HG03521 (cell line): ENCODE measurements around the gene HOXA13.

Experiments
- ATAC-seq: cut with Tn5 transposase; IDR thresholded peaks from one replicate; pipeline ENCODE4 v1.9.1; 2021; ENCODE audit warnings: mild to moderate bottlenecking, moderate library complexity; ENCODE audit not compliant: unreplicated experiment

The HOXA13 gene

GRCh38 chr7:27182861-27183681, 16.8 kb downstream of the HOXA13 start:
- ATAC-seq, result no peak

DNA sequence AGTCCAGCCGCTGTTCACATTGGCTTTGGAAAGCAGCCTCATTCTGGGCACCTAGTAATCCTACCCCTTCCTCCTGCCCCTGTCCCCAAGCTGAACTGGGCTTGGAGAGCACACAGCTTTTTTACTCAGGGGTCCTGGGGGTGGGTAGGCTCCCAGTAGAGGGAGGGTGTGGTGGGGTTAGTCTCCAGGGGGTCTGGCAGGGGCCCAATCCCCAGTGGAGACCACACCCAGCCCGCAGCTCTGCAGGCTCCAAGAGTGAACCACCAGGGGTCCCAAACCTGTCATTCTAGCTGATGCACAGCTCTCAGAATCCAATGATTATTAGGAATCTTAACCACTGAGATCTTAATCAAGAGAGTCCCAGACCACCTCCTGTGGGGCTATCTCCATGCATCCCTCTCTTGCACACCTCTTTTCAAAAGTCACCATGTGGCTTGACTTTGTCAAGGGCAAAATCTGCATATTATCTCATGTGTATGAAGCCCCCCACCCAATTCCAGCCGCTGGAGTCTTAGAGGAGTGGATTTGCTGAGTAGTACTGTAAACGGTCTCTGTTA, 17.5 kb downstream of the HOXA13 start:
- no peak for ATAC-seq

- no peak for ATAC-seq
These were observed 18.1 kb downstream of the HOXA13 start for GRCh38 chr7:27181795-27182275.

- no peak for ATAC-seq
These were observed 19.2 kb downstream of the HOXA13 start for GRCh38 chr7:27180431-27181420.

- ATAC-seq, result no peak
These were observed 20.1 kb downstream of the HOXA13 start for GRCh38 chr7:27179503-27180430.

GRCh38 chr7:27179030-27179429, 20.9 kb downstream of the HOXA13 start:
- no peak for ATAC-seq

DNA sequence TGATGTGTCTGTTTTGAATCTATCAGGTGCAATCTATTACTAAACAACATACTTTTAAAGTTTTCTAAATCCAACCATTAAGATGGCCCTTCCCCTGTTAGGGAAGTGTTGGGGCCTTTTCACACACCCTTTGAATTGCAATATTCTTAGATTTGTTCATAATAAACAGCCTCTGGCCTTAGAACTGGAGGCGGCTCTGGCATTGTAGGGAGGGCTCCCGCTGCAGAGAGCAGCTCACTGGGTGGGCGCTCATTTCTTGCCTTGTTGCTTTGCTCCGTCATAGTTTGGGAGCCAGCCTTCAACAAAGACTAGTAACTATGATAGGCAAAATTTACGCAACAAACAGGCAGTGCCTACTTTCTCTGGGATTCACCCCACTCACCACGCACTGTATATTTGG, 21.5 kb downstream of the HOXA13 start:
- ATAC-seq, result no peak

GRCh38 chr7:27177795-27178320, 22.0 kb downstream of the HOXA13 start:
- ATAC-seq, result no peak

DNA sequence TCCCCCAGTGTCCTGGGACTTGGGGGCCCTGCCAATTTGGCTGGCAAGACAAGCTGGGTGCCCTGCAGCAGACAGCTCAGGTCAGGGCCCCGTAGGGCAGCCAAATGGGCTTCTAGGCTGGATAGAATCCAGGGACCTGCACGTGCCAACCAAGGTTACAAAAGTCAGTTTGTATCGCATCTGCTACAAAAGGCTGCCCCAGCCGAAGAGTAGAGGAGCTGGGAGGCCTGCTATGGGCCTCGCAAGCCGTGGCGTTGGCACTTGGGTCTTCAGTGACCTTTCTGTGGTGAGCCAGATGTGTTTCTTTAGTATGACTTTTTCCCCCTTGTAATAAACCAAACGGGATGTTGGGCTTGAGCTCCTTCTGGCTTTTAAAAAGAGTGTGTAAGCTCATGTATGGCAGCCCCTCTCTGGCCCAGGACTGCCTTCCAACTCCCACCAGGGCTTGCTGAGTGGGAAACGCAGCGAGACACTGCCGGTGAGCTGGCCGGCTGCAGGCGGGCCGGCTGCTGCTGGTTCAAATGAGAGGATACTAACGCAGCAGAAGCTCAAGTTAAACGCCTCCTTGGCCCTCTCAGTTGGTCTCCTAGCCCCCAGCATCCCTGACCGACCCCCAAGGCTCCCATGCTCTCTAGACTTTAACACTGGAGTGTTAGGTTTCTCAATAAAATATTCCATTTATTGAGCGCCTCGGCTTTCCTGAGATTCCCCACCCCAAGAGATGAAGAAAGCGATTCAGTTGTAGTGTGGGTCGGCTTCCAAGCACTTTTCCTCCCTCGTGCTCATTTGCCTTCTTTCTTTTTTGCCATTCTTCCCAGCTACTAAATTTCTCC, 22.7 kb downstream of the HOXA13 start:
- ATAC-seq, result no peak

DNA sequence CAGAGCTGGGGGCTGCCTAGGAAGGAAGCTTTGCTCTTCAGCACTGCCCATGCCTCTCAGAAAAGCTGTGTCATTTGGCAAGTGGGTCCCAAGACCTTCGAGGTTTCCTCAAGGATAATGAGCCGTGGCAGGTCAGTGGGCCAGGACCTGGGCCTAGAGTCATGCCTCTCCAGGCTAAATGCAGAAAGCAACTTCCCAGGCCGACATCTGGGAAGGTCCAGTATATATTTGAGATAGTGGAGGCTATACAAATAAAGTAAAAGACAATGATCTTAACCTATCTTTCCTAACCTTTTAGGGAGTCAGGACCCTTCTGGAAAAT, 23.4 kb downstream of the HOXA13 start:
- ATAC-seq, result no peak

- ATAC-seq, result no peak
These were observed 24.0 kb downstream of the HOXA13 start for GRCh38 chr7:27175626-27176523.

GRCh38 chr7:27174874-27175625, 24.8 kb downstream of the HOXA13 start:
- ATAC-seq, result no peak

DNA sequence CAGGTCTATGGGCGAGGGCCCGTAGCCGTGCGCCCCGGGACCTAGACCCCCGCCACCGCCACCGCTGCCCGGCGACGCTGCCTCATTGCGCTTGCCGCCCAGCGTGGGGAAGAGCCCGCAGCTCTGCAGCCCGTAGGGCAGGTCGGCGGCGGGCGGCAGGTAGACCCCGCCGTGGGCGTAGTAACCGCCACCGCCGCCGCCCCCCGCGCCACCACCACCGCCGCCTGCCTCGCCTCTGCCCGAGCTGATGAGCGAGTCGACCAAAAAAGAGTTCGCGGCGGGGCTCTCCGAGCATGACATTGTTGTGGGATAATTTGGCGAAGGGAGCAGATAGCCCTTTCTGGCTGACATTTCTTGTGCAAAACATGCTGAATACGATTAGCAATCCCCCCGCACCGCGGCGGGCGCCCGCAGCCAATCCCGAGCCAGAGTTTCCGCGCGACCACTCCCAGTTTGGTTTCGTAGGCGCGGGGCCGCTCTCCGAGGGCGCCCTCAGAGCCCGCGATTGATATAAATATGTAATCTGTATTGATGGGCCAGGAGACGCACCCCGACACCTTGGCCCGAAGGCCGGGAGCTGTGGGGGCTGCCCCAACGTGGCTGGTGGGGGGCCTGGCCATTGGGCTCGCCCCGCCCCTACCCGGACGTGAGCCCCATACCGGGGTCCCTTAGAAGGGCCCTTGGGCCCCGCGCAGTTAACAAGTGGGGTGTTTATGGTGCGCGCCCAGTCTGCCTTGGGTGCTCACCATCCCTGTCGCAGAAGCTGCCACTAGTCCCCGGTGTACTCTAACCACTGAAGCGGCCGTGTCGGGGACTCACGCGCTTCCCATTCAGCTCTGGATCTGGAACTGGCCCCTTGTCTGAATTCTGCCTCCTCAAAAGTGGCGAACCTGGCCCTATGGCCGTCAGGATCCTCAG, 25.7 kb downstream of the HOXA13 start, which contains the start of gene HOXA10:
HOXA10 (minus strand) TSS at position 365 of the 918 bp plus-strand sequence; CDS start at position 351, 14 bp downstream.
- ATAC-seq, result no peak

DNA sequence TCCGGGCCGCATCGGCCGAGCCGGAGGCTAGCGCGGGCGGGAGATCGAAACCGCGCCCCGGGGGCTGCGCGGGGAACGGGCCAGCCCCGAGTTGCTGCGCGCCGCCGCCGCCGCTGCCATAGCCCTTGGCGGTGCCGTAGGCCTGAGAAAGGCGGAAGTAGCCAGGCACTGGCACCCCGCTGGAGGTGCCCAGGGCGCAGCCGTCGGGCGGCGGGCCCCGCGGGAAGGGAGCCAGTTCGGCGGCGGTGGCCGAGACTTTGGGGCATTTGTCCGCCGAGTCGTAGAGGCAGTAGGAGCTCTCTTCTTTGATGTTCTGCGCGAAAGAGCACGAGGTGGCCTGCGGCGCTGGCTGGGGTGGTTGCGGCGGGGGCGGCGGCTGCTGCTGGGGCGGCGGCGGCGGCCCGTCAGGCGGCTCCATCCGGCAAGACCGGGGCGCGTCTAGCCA, 26.4 kb downstream of the HOXA13 start:
- no peak for ATAC-seq

- no peak for ATAC-seq
These were observed 26.9 kb downstream of the HOXA13 start for GRCh38 chr7:27172823-27173510.
